HepG2 (cell line): ENCODE results near the gene ZBTB46. TPM values are rescaled to one million over a fixed set of nuclear protein-coding genes. Genes with fewer than 3 reads are reported as not detected.
A peak's percentile ranks its signal among the peaks of the same experiment; 100 is the strongest.

Experiments
- ARID5B ChIP-seq: IDR thresholded peaks from 2 replicates; pipeline ENCODE4 v1.4.0; 2020; ENCODE audit warnings: mild to moderate bottlenecking, missing genetic modification reagents
- CC2D1A ChIP-seq: sonication (generic); formaldehyde crosslinking; IDR thresholded peaks from 2 replicates; pipeline ENCODE4 v1.8.1; 2023; ENCODE audit warnings: mild to moderate bottlenecking, missing genetic modification reagents
- CSRNP1 ChIP-seq: sonication (generic); formaldehyde crosslinking; IDR thresholded peaks from 2 replicates; pipeline ENCODE4 v1.8.1; 2023; ENCODE audit warnings: mild to moderate bottlenecking, missing genetic modification reagents
- FOSL1 ChIP-seq: sonication (generic); formaldehyde crosslinking; IDR thresholded peaks from 2 replicates; pipeline ENCODE4 v1.9.0; 2021; ENCODE audit warnings: missing genetic modification reagents, borderline replicate concordance
- HNRNPH1 ChIP-seq: fragments of 200-400 bp; formaldehyde crosslinking; optimal IDR thresholded peaks from 2 replicates; pipeline ENCODE3; 2017; ENCODE audit warnings: mild to moderate bottlenecking, low read depth, low read length
- NR2F1 ChIP-seq, 2 experiments: fragments of 450-650 bp in 1 of 2; formaldehyde crosslinking in 1 of 2; IDR thresholded peaks; 2 replicates each; pipeline versions ENCODE4 v1.5.0 to v1.6.1; 2016 to 2020; ENCODE audit warnings: mild to moderate bottlenecking in 1 of 2, missing compliant biosample characterization in 1 of 2, missing genetic modification reagents in 1 of 2, moderate library complexity in 1 of 2
- SUZ12 ChIP-seq: fragments of 150-350 bp; IDR thresholded peaks from 2 replicates; pipeline ENCODE4 v1.6.1; 2014; ENCODE audit warnings: low read depth, low read length
- ZBTB49 ChIP-seq: sonication (generic); formaldehyde crosslinking; IDR thresholded peaks from 2 replicates; pipeline ENCODE4 v1.4.0; 2020; ENCODE audit warnings: missing genetic modification reagents, borderline replicate concordance
- ZFP82 ChIP-seq: sonication (generic); formaldehyde crosslinking; IDR thresholded peaks from 2 replicates; pipeline ENCODE4 v1.5.1; 2020; ENCODE audit warnings: mild to moderate bottlenecking, missing genetic modification reagents, borderline replicate concordance
- ZNF121 ChIP-seq: sonication (generic); formaldehyde crosslinking; IDR thresholded peaks from 2 replicates; pipeline ENCODE4 v1.5.0; 2020; ENCODE audit warnings: mild to moderate bottlenecking, missing genetic modification reagents
- ZNF34 ChIP-seq: sonication (generic); formaldehyde crosslinking; IDR thresholded peaks from 2 replicates; pipeline ENCODE4 v1.4.0; 2020; ENCODE audit warnings: mild to moderate bottlenecking, missing genetic modification reagents, borderline replicate concordance
- ZNF446 ChIP-seq: sonication (generic); formaldehyde crosslinking; IDR thresholded peaks from 2 replicates; pipeline ENCODE4 v1.5.0; 2020; ENCODE audit warnings: mild to moderate bottlenecking, missing genetic modification reagents
- ZNF543 ChIP-seq: sonication (generic); formaldehyde crosslinking; IDR thresholded peaks from 2 replicates; pipeline ENCODE4 v1.4.0; 2020; ENCODE audit warnings: mild to moderate bottlenecking, missing genetic modification reagents
- ZNF570 ChIP-seq: sonication (generic); formaldehyde crosslinking; IDR thresholded peaks from 2 replicates; pipeline ENCODE4 v1.4.0; 2020; ENCODE audit warnings: mild to moderate bottlenecking, missing genetic modification reagents, borderline replicate concordance
- ZNF572 ChIP-seq: sonication (generic); formaldehyde crosslinking; IDR thresholded peaks from 2 replicates; pipeline ENCODE4 v1.5.1; 2020; ENCODE audit warnings: mild to moderate bottlenecking, missing genetic modification reagents
- ZNF589 ChIP-seq: sonication (generic); formaldehyde crosslinking; conservative IDR thresholded peaks from 2 replicates; pipeline ENCODE4 v1.8.0; 2022; ENCODE audit warnings: mild to moderate bottlenecking, moderate library complexity, missing genetic modification reagents
- ZNF597 ChIP-seq: sonication (generic); formaldehyde crosslinking; IDR thresholded peaks from 2 replicates; pipeline ENCODE4 v1.5.0; 2020; ENCODE audit warnings: missing genetic modification reagents
- ZNF773 ChIP-seq: sonication (generic); formaldehyde crosslinking; IDR thresholded peaks from 2 replicates; pipeline ENCODE4 v1.4.0; 2020; ENCODE audit warnings: missing genetic modification reagents, borderline replicate concordance
- ZNF775 ChIP-seq: sonication (generic); formaldehyde crosslinking; IDR thresholded peaks from 2 replicates; pipeline ENCODE4 v1.4.0; 2020; ENCODE audit warnings: missing genetic modification reagents, mild to moderate bottlenecking, moderate library complexity, borderline replicate concordance
- ZSCAN9 ChIP-seq: IDR thresholded peaks from 2 replicates; pipeline ENCODE4 v1.6.1; 2016; ENCODE audit warnings: borderline replicate concordance
- polyA plus RNA-seq, 8 experiments: library from polyadenylated mRNA; depleted of rRNA in 3 of 8; stranded (reverse) in 7 of 8; unstranded in 1 of 8; fragments of >200 nt; fragmentation: Illumina TruSeq in 4 of 8; extraction: Trizol in 4 of 8; gene quantifications; 2 replicates each; pipeline versions ENCODE4 v1.2.1 to v1.2.3, GENCODE V29; 2011 to 2016; ENCODE audit warnings: low read depth in 4 of 8, missing spikeins in 1 of 8, mixed read lengths in 1 of 8; ENCODE audit not compliant: insufficient read depth in 1 of 8
- total RNA-seq, 5 experiments: library from RNA; depleted of rRNA; stranded (reverse); fragments of >200 nt; fragmentation: Illumina TruSeq; extraction: Trizol; gene quantifications; 2 replicates each; pipeline ENCODE4 v1.2.3, GENCODE V29; 2016; ENCODE audit warnings: low read depth in 1 of 5

ZBTB46 gene
- total and polyA plus RNA-seq, 2 of the 13 experiments (the other 11 are each of a cell fraction or from before 2014, with no cell fraction given) = 1.6 to 13.5 TPM

GRCh38 chr20:63707558-63708300 lies 123.3 kb downstream of the ZBTB46 start, which contains the start of the genes ARFRP1 and ZGPAT (continued):
- TF ChIP-seq ARID5B (CRISPR knock-in tag) = peak; percentile 70; the same call in 1 of the 2 replicates
- TF ChIP-seq HNRNPH1 = no peak
- no peak; the same call in 1 of the 2 replicates for TF ChIP-seq ZNF589 (CRISPR knock-in tag)
- TF ChIP-seq ZNF446 (CRISPR knock-in tag) = peak; percentile 91
- no peak for TF ChIP-seq ZNF543
- peak; percentile 99 to 100 for TF ChIP-seq NR2F1 (CRISPR knock-in tag; IDR thresholded peaks at IDR 0.05)
- TF ChIP-seq ZBTB49 = 0 out of 2 replicates have a peak, but pooled peaks have one; percentile 21
- TF ChIP-seq ZSCAN9 (CRISPR knock-in tag) = peak; percentile 95
- TF ChIP-seq FOSL1 (CRISPR knock-in tag) = peak; percentile 51; the same call in 1 of the 2 replicates
- TF ChIP-seq ZNF570 (CRISPR knock-in tag) = no peak
- peak; percentile 37; the same call in 1 of the 2 replicates for TF ChIP-seq ZNF34 (CRISPR knock-in tag)
- peak; percentile 98 for TF ChIP-seq ZNF773 (CRISPR knock-in tag)
- 0 out of 2 replicates have a peak, but pooled peaks have one; percentile 35 for TF ChIP-seq ZNF775 (CRISPR knock-in tag)
- TF ChIP-seq ZNF572 (CRISPR knock-in tag) = peak; percentile 57; the same call in 1 of the 2 replicates
- peak; percentile 98 for TF ChIP-seq CSRNP1 (CRISPR knock-in tag)
- TF ChIP-seq CC2D1A (CRISPR knock-in tag) = no peak
- peak; percentile 89 for TF ChIP-seq SUZ12
- no peak; the same call in 1 of the 2 replicates for TF ChIP-seq ZNF121 (CRISPR knock-in tag)
- peak; percentile 99 for TF ChIP-seq ZFP82 (CRISPR knock-in tag)
- TF ChIP-seq ZNF597 (CRISPR knock-in tag) = peak; percentile 98; the same call in 1 of the 2 replicates
